ENCODE measurements around the gene CCR5. TPM values are rescaled to one million over a fixed set of nuclear protein-coding genes. Genes with fewer than 3 reads are reported as not detected.

The CCR5 gene
- total RNA-seq, 1 donor, result not detected

DNA sequence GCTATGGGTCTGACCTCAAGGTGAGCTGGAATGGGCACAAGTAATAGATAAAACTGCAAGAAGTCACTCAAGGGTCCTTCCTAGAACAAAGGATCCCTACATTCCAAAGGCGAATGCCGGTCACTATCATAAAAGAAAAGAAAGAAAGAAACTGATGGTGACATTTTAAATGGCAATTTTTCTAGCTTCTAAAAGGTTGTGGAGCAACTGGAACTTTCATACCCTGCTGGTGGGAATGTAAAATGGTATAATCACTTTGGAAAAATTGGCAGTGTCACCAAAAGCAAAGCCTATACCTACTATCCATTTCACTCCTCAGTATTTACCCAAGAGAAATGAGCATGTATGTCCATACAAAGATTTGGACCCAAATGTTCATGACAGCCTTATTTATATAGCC, 40.5 kb downstream of the CCR5 start:
- no peak for DNase-seq (ENCODE audit: low read depth)
- TF ChIP-seq CTCF (IDR thresholded peaks at IDR 0.05; ENCODE audit: insufficient read depth, low read depth, low read length), result peak; percentile 17

GRCh38 chr3:46412786-46413298, 42.1 kb downstream of the CCR5 start:
- TF ChIP-seq CTCF (IDR thresholded peaks at IDR 0.05; ENCODE audit: insufficient read depth, low read depth, low read length), result no peak
- no peak overlapping the region for H3K4me3 ChIP-seq (ENCODE audit: low read depth, low read length)
- no peak for DNase-seq (ENCODE audit: low read depth)

More for the DNA sequence above, 40.5 kb downstream of the CCR5 start:
- no peak overlapping the region for H3K4me3 ChIP-seq (ENCODE audit: low read depth, low read length)

- no peak for TF ChIP-seq CTCF (IDR thresholded peaks at IDR 0.05; ENCODE audit: insufficient read depth, low read depth, low read length)
- no peak for DNase-seq (ENCODE audit: low read depth)
Observed at GRCh38 chr3:46413951-46414350, 43.2 kb downstream of the CCR5 start.

GRCh38 chr3:46414739-46415138, 44.0 kb downstream of the CCR5 start:
- no peak overlapping the region for H3K4me3 ChIP-seq (ENCODE audit: low read depth, low read length)
- DNase-seq (ENCODE audit: low read depth), result no peak
- TF ChIP-seq CTCF (IDR thresholded peaks at IDR 0.05; ENCODE audit: insufficient read depth, low read depth, low read length), result no peak

More at GRCh38 chr3:46413951-46414350, 43.2 kb downstream of the CCR5 start:
- H3K4me3 ChIP-seq (ENCODE audit: low read depth, low read length), result no peak overlapping the region

DNA sequence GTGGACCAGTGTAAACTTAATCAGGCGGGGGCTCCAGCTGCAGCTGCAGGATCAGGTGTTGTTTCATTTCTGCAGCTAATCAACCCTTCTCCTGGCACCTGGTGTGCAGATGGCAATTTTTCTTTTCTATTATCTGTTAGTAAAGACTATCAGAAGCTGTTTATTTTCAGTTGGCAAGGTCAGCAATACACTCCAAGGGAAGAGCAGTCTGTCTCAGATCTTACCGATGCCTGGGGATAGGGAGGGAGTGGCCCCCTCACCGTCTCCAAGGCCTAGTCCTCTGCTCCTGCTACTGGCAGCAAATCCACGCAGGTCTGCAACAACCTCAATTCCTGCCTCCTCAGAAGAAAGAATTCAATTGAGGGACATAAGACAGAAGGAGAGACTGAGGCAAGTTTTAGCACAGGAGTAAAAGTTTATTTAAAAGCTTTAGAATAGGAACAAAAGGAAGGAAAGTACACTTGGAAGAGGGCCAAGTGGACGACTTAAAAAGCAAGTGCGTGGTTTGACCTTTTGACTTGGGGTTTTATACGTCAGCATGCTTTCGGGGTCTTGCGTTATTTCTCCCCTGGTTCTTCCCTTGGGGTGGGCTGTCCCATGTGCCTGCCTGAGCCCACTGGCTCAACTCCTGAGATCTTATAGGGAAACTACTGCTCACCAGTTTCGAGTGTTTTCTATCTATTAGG, 45.5 kb downstream of the CCR5 start:
- H3K4me3 ChIP-seq (ENCODE audit: low read depth, low read length), result no peak overlapping the region
- DNase-seq (ENCODE audit: low read depth), result no peak
- no peak for TF ChIP-seq CTCF (IDR thresholded peaks at IDR 0.05; ENCODE audit: insufficient read depth, low read depth, low read length)

- H3K4me3 ChIP-seq (ENCODE audit: low read depth, low read length), result no peak overlapping the region
- TF ChIP-seq CTCF (IDR thresholded peaks at IDR 0.05; ENCODE audit: insufficient read depth, low read depth, low read length), result no peak
- no peak for DNase-seq (ENCODE audit: low read depth)
Observed at GRCh38 chr3:46416811-46417510, 46.2 kb downstream of the CCR5 start.

Data from fibroblast of villous mesenchyme (primary cell).